ENCODE data around the gene EMC10.

- no peak for TF ChIP-seq POLR2AphosphoS5 (IDR thresholded peaks at IDR 0.05)
- no peak for TF ChIP-seq CTCF (IDR thresholded peaks at IDR 0.05)
These were observed 40.7 kb upstream of the EMC10 start for GRCh38 chr19:50435627-50436026.

Measured in stomach (tissue), 4 donors.